Endothelial cell of umbilical vein (primary cell): ENCODE measurements around the gene CHMP4B. TPM values are rescaled to one million over a fixed set of nuclear protein-coding genes. Genes with fewer than 3 reads are reported as not detected.

ENCODE experiments used
- BruUV-seq: library from RNA; stranded (reverse); fragments of 400-500 nt; replicated peaks from 2 replicates; lab custom pipeline; 2021; lab: Mats Ljungman, UMichigan
- CTCF ChIA-PET: fragments of 300-600, 350-600 bp; sonication (Branson Sonifier 250); formaldehyde crosslinking; loops from one replicate; lab custom pipeline; 2021; ENCODE audit warnings: antibody characterized with exemption, inconsistent platforms; lab: Charles Lee
- POLR2A ChIA-PET: fragments of 300-600, 350-600 bp; sonication (Branson Sonifier 250); formaldehyde crosslinking; loops from one replicate; lab custom pipeline; 2021; ENCODE audit warnings: antibody characterized with exemption, inconsistent platforms; lab: Charles Lee
- DNase-seq: peaks from one replicate; pipeline ENCODE4 v3.0.0-alpha.2; 2011; ENCODE audit warnings: low read depth, low spot score
- FAIRE-seq: peaks from 2 replicates; lab custom pipeline; 2011; peaks lifted over from hg19 to GRCh38; lab: Jason Lieb, UNC
- H2AFZ ChIP-seq: 2 replicates; pipeline ENCODE4 v1.6.0; 2012; ENCODE audit warnings: low read depth, low read length, control low read depth, inconsistent platforms
- H3K27ac ChIP-seq: 2 replicates; pipeline ENCODE4 v1.5.1; 2011; ENCODE audit warnings: low read depth, mild to moderate bottlenecking, control low read depth, low read length, moderate library complexity; ENCODE audit not compliant: insufficient read depth
- H3K27me3 ChIP-seq, 2 experiments: 2 replicates each; pipeline versions ENCODE4 v1.6.0 to v1.6.1; 2011; ENCODE audit warnings: low read length in 2 of 2, mixed read lengths in 1 of 2; ENCODE audit not compliant: control insufficient read depth in 2 of 2, insufficient read depth in 2 of 2
- H3K36me3 ChIP-seq, 2 experiments: 2 replicates in 1 of 2; 3 replicates in 1 of 2; pipeline ENCODE4 v1.5.1; 2011; ENCODE audit warnings: low read length in 2 of 2, mild to moderate bottlenecking in 1 of 2, moderate library complexity in 1 of 2; ENCODE audit not compliant: control insufficient read depth in 2 of 2, insufficient read depth in 2 of 2; ENCODE audit errors: extremely low read depth in 1 of 2
- H3K4me1 ChIP-seq: 3 replicates; pipeline ENCODE4 v1.5.1; 2011; ENCODE audit warnings: mild to moderate bottlenecking, low read length; ENCODE audit not compliant: control insufficient read depth, insufficient read depth; ENCODE audit errors: extremely low read depth
- H3K4me2 ChIP-seq: 2 replicates; pipeline ENCODE4 v1.6.1; 2011; ENCODE audit warnings: low read length, control low read depth, mixed read lengths; ENCODE audit not compliant: insufficient read depth
- H3K4me3 ChIP-seq, 3 experiments: fragments of 200-600 bp in 1 of 3; sonication (generic), shearing (Covaris generic) in 1 of 3; replicated peaks in 1 of 3; 2 replicates each; pipeline ENCODE4 v1.5.1; 2011 to 2016; ENCODE audit warnings: control low read depth in 3 of 3, low read length in 3 of 3, mild to moderate bottlenecking in 2 of 3, inconsistent platforms in 1 of 3, low read depth in 1 of 3, moderate library complexity in 1 of 3; ENCODE audit not compliant: insufficient read depth in 1 of 3
- H3K79me2 ChIP-seq: 2 replicates; pipeline ENCODE4 v1.6.0; 2012; ENCODE audit warnings: low read length, inconsistent platforms; ENCODE audit not compliant: control insufficient read depth, insufficient read depth
- H3K9ac ChIP-seq: replicated peaks from 2 replicates; pipeline ENCODE3; 2011; ENCODE audit warnings: low read length, control low read depth; ENCODE audit not compliant: insufficient read depth; ENCODE audit errors: extremely low read depth
- H3K9me1 ChIP-seq: replicated peaks from 3 replicates; pipeline ENCODE4 v1.6.0; 2011; ENCODE audit warnings: mild to moderate bottlenecking, low read length; ENCODE audit not compliant: control insufficient read depth, insufficient read depth; ENCODE audit errors: extremely low read depth
- H3K9me3 ChIP-seq: replicated peaks from 2 replicates; pipeline ENCODE4 v1.5.1; 2012; ENCODE audit warnings: low read length, inconsistent platforms; ENCODE audit not compliant: control insufficient read depth, insufficient read depth
- H4K20me1 ChIP-seq: replicated peaks from 2 replicates; pipeline ENCODE3; 2011; ENCODE audit warnings: mild to moderate bottlenecking, low read length; ENCODE audit not compliant: control insufficient read depth, insufficient read depth; ENCODE audit errors: extremely low read depth
- EZH2 ChIP-seq: IDR thresholded peaks from 2 replicates; pipeline ENCODE4 v1.6.1; 2012; ENCODE audit warnings: borderline replicate concordance, low read depth, mild to moderate bottlenecking, moderate library complexity, low read length, inconsistent platforms; ENCODE audit not compliant: severe bottlenecking
- FOS ChIP-seq: IDR thresholded peaks from 2 replicates; pipeline ENCODE4 v1.6.1; 2011; ENCODE audit warnings: mild to moderate bottlenecking, low read length, moderate library complexity, borderline replicate concordance; ENCODE audit not compliant: insufficient read depth
- GATA2 ChIP-seq: IDR thresholded peaks from 2 replicates; pipeline ENCODE4 v1.7.0; 2011; ENCODE audit warnings: low read depth, mild to moderate bottlenecking, moderate library complexity, mixed read lengths, low read length; ENCODE audit not compliant: insufficient read length, insufficient read depth
- JUN ChIP-seq: IDR thresholded peaks from 2 replicates; pipeline ENCODE4 v1.6.1; 2011; ENCODE audit warnings: borderline replicate concordance, low read depth; ENCODE audit not compliant: insufficient read length, insufficient read depth
- MYC ChIP-seq: IDR thresholded peaks from one replicate; pipeline ENCODE4 v1.6.1; 2011; ENCODE audit warnings: mild to moderate bottlenecking, low read depth, low read length
- POLR2A ChIP-seq: IDR thresholded peaks from 2 replicates; pipeline ENCODE4 v1.6.1; 2012; ENCODE audit warnings: low read depth, mild to moderate bottlenecking, control low read depth, low read length
- POLR2AphosphoS5 ChIP-seq: IDR thresholded peaks from 2 replicates; pipeline ENCODE4 v1.6.1; 2012; ENCODE audit warnings: low read depth, mild to moderate bottlenecking, control low read depth, low read length, moderate library complexity; ENCODE audit not compliant: insufficient read depth
- dilution Hi-C: fragments of 300-500 bp; cut with MboI; formaldehyde crosslinking; loops from one replicate; pipeline ENCODE4 v1.15.0; 2019; ENCODE audit warnings: low sequenced_read_pairs; ENCODE audit not compliant: extremely low pct_ligation_motif_present
- intact Hi-C: fragments of 100-400 bp; cut with micrococcal nuclease; formaldehyde crosslinking; loops from one replicate; pipeline ENCODE4 v1.10.0; 2022
- polyA plus RNA-seq, 4 experiments: library from polyadenylated mRNA; depleted of rRNA in 3 of 4; stranded (reverse) in 3 of 4; unstranded in 1 of 4; fragments of >200 nt; gene quantifications; 2 replicates each; pipeline versions ENCODE4 v1.2.1 to v1.2.3, GENCODE V29; 2011 to 2012; ENCODE audit warnings: missing spikeins in 1 of 4
- total RNA-seq: library from RNA; stranded (reverse); gene quantifications from 2 replicates; pipeline ENCODE4 v1.2.3, GENCODE V29; 2021

The CHMP4B gene
- total and polyA plus RNA-seq, 2 donors (not counting 3 experiments of a cell fraction or from before 2014, with no cell fraction given) = 64.7 to 112 TPM

- Histone ChIP-seq H3K36me3 (no peaks in the 10 kb centered on the region), H3K27me3 (peaks cover 2% of the 10 kb centered on the region in 2 experiments), H3K9me1 (no peaks in the 10 kb centered on the region), H3K4me1 (no peaks in the 10 kb centered on the region), H3K79me2 (no peaks in the 10 kb centered on the region), H3K9ac (no peak overlapping the region), H3K4me2 (no peak overlapping the region), H3K27ac (no peak overlapping the region), H3K9me3 (no peaks in the 10 kb centered on the region), H2AFZ (no peak overlapping the region), H4K20me1 (no peaks in the 10 kb centered on the region), H3K4me3 (no peak overlapping the region)
- ChIA-PET CTCF (interaction anchor here (1.1 to 3.7 kb wide), 2 partner anchors 11 to 41 kb away, joined by 3 to 17 read pairs; no protein-coding TSS in a partner anchor), POLR2A (no interaction called here)
- dilution Hi-C loops = no loop called here
- DNase-seq = no peak
- TF ChIP-seq POLR2AphosphoS5 (no peak), EZH2 (no peak)
- FAIRE-seq = no peak
- intact Hi-C loops = no loop called here
- BruUV-seq = no TSS peak
These were observed 63.0 kb downstream of the CHMP4B start for GRCh38 chr20:33874129-33874528.

GRCh38 chr20:33875055-33875454 is 63.9 kb downstream of the CHMP4B start:
- no peaks in the 10 kb centered on the region for H3K4me1 ChIP-seq
- POLR2A ChIA-PET = no interaction called here
- CTCF ChIA-PET = interaction anchor here (3.7 kb wide), 1 partner anchor 12 kb away, joined by 17 read pairs; no protein-coding TSS in a partner anchor
- intact Hi-C loops (no loop called here), dilution Hi-C loops (no loop called here)
- no peak for FAIRE-seq
- no peak overlapping the region for H3K4me3 ChIP-seq
- no peaks in the 10 kb centered on the region for H4K20me1 ChIP-seq
- H3K4me2 ChIP-seq = no peak overlapping the region
- no peak overlapping the region for H3K27ac ChIP-seq
- peaks cover 0 to 2% of the 10 kb centered on the region in 2 experiments for H3K27me3 ChIP-seq
- TF ChIP-seq GATA2 (no peak), EZH2 (no peak), FOS (no peak), JUN (no peak), MYC (no peak), POLR2A (no peak)
- no peak overlapping the region for H2AFZ ChIP-seq
- H3K9ac ChIP-seq = no peak overlapping the region
- DNase-seq = no peak
- H3K9me1 ChIP-seq = no peaks in the 10 kb centered on the region
- no TSS peak for BruUV-seq
- no peaks in the 10 kb centered on the region for H3K36me3 ChIP-seq
- no peaks in the 10 kb centered on the region for H3K9me3 ChIP-seq
- H3K79me2 ChIP-seq = no peaks in the 10 kb centered on the region
